Measurements from ENCODE around the gene TLE5. TPM values are rescaled to one million over a fixed set of nuclear protein-coding genes. Genes with fewer than 3 reads are reported as not detected.

Gene TLE5
- total and polyA plus RNA-seq, 9 of the 15 experiments (the other 6 are each of a cell fraction or from before 2014, with no cell fraction given): 2.0 to 347 (median 235) TPM

DNA sequence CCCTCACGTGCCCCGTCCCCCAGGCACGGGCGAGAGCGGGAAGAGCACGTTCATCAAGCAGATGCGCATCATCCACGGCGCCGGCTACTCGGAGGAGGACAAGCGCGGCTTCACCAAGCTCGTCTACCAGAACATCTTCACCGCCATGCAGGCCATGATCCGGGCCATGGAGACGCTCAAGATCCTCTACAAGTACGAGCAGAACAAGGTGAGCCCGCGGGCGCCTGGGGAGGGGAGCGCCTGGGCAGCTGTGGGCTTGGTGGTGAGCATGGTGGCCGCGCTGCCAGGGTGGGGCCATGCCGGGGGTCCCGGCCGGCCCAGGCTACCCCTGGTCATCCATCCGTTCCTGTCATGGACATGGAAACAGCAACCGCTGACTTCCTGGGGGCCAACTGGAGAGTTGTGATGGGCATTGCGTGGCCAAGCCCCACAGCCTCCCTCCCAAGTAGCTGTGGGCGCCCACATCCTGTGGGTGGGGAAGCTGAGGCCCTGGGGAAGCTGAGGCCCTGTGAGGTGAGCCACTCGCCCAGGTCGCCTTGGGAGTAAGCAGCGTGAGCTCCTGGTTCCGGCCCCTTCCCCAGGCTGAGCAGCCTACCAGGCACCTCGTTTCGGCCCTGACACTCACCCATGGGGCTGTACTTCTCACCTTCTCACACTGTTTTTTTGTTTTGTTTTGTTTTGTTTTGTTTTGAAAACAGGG is 48.0 kb upstream of the TLE5 start (continued):
- TF ChIP-seq, protein P1, sequence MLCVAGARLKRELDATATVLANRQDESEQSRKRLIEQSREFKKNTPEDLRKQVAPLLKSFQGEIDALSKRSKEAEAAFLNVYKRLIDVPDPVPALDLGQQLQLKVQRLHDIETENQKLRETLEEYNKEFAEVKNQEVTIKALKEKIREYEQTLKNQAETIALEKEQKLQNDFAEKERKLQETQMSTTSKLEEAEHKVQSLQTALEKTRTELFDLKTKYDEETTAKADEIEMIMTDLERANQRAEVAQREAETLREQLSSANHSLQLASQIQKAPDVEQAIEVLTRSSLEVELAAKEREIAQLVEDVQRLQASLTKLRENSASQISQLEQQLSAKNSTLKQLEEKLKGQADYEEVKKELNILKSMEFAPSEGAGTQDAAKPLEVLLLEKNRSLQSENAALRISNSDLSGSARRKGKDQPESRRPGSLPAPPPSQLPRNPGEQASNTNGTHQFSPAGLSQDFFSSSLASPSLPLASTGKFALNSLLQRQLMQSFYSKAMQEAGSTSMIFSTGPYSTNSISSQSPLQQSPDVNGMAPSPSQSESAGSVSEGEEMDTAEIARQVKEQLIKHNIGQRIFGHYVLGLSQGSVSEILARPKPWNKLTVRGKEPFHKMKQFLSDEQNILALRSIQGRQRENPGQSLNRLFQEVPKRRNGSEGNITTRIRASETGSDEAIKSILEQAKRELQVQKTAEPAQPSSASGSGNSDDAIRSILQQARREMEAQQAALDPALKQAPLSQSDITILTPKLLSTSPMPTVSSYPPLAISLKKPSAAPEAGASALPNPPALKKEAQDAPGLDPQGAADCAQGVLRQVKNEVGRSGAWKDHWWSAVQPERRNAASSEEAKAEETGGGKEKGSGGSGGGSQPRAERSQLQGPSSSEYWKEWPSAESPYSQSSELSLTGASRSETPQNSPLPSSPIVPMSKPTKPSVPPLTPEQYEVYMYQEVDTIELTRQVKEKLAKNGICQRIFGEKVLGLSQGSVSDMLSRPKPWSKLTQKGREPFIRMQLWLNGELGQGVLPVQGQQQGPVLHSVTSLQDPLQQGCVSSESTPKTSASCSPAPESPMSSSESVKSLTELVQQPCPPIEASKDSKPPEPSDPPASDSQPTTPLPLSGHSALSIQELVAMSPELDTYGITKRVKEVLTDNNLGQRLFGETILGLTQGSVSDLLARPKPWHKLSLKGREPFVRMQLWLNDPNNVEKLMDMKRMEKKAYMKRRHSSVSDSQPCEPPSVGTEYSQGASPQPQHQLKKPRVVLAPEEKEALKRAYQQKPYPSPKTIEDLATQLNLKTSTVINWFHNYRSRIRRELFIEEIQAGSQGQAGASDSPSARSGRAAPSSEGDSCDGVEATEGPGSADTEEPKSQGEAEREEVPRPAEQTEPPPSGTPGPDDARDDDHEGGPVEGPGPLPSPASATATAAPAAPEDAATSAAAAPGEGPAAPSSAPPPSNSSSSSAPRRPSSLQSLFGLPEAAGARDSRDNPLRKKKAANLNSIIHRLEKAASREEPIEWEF (CRISPR knock-in tag; IDR thresholded peaks at IDR 0.05): no peak
- TF ChIP-seq, protein P2, sequence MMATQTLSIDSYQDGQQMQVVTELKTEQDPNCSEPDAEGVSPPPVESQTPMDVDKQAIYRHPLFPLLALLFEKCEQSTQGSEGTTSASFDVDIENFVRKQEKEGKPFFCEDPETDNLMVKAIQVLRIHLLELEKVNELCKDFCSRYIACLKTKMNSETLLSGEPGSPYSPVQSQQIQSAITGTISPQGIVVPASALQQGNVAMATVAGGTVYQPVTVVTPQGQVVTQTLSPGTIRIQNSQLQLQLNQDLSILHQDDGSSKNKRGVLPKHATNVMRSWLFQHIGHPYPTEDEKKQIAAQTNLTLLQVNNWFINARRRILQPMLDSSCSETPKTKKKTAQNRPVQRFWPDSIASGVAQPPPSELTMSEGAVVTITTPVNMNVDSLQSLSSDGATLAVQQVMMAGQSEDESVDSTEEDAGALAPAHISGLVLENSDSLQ (IDR thresholded peaks at IDR 0.05): no peak

Data from K562 (cell line).